HepG2 (cell line): Measurements from ENCODE around the gene AJM1.

Source experiments
- BHLHE40 ChIP-seq: IDR thresholded peaks from 2 replicates; pipeline ENCODE4 v1.6.1; 2011; ENCODE audit warnings: low read length, improper control_type of control experiment
- FOXP1 ChIP-seq, 2 experiments: fragments of 450-650 bp in 1 of 2; IDR thresholded peaks; 2 replicates each; pipeline ENCODE4 v1.6.1; 2017 to 2018; ENCODE audit warnings: antibody characterized with exemption in 1 of 2
- MAFF ChIP-seq: IDR thresholded peaks from 2 replicates; pipeline ENCODE4 v1.6.1; 2011; ENCODE audit warnings: low read depth, low read length, improper control_type of control experiment
- MTF1 ChIP-seq: sonication (generic); formaldehyde crosslinking; IDR thresholded peaks from 2 replicates; pipeline ENCODE4 v1.5.0; 2020; ENCODE audit warnings: missing genetic modification reagents
- SIN3B ChIP-seq: fragments of 150-350 bp; IDR thresholded peaks from 2 replicates; pipeline ENCODE4 v1.6.1; 2014; ENCODE audit warnings: low read length
- SMC3 ChIP-seq: IDR thresholded peaks from 2 replicates; pipeline ENCODE4 v1.6.1; 2011; ENCODE audit warnings: low read length, improper control_type of control experiment
- TF ChIP-seq, protein P1 (sequence below): sonication (generic); formaldehyde crosslinking; IDR thresholded peaks from 2 replicates; pipeline ENCODE4 v1.4.0; 2020; ENCODE audit warnings: mild to moderate bottlenecking, missing genetic modification reagents

DNA sequence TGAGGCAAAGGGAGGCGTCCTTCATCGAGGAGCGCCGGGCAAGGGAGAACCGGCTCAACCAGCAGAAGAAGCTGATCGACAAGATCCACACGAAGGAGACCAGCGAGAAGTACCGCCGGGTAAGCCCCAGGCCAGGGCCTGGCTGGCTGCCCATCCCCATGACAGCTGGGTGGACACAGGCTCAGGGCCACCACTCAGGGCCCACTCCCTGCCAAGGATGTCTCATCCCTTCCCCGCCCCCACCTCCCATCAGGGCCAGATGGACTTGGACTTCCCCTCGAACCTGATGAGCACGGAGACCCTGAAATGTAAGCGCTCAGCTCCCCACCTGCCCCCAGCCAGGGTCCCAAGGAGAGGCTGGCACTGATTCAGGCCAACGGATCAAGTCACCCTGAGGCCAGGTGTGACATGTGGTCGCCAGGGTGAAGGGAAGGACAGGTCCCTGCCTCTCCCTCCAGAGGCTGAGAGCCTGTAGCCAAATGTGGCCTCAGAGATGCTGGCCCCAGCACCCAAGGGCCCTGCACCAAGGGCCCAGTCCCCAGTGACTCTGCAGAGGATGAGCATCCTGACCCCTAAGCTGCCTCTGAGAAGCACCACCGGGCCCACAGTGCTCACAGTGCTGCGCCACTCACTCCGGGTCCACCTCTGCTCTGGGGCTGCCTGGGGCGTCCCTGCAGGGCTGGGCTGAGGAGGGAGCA is 37.6 kb upstream of the AJM1 start:
- TF ChIP-seq, protein P1, sequence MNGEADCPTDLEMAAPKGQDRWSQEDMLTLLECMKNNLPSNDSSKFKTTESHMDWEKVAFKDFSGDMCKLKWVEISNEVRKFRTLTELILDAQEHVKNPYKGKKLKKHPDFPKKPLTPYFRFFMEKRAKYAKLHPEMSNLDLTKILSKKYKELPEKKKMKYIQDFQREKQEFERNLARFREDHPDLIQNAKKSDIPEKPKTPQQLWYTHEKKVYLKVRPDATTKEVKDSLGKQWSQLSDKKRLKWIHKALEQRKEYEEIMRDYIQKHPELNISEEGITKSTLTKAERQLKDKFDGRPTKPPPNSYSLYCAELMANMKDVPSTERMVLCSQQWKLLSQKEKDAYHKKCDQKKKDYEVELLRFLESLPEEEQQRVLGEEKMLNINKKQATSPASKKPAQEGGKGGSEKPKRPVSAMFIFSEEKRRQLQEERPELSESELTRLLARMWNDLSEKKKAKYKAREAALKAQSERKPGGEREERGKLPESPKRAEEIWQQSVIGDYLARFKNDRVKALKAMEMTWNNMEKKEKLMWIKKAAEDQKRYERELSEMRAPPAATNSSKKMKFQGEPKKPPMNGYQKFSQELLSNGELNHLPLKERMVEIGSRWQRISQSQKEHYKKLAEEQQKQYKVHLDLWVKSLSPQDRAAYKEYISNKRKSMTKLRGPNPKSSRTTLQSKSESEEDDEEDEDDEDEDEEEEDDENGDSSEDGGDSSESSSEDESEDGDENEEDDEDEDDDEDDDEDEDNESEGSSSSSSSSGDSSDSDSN = no peak
- TF ChIP-seq SIN3B = no peak
- no peak for TF ChIP-seq MAFF
- TF ChIP-seq MTF1 (CRISPR knock-in tag) = no peak
- TF ChIP-seq FOXP1 (IDR thresholded peaks at IDR 0.05) = no peak
- no peak for TF ChIP-seq FOXP1 (CRISPR knock-in tag; IDR thresholded peaks at IDR 0.05)
- no peak for TF ChIP-seq SMC3
- TF ChIP-seq BHLHE40 = no peak
